Trophoblast cell (in vitro differentiated cells and primary cell): ENCODE data around the gene SH2D2A.

Source experiments
- DNase-seq, 2 donors: peaks; one replicate each; pipeline ENCODE4 v3.0.0-alpha.2; 2016
- H2AFZ ChIP-seq: 2 replicates; pipeline ENCODE4 v1.6.1; 2013; ENCODE audit warnings: low read length, moderate library complexity, mild to moderate bottlenecking; ENCODE audit not compliant: insufficient read depth, poor library complexity
- H2AK5ac ChIP-seq: 2 replicates; pipeline ENCODE4 v1.6.1; 2013; ENCODE audit warnings: mild to moderate bottlenecking, low read length
- H2BK120ac ChIP-seq: 2 replicates; pipeline ENCODE4 v1.6.1; 2013; ENCODE audit warnings: low read length, mild to moderate bottlenecking, moderate library complexity; ENCODE audit not compliant: insufficient read depth, poor library complexity
- H2BK12ac ChIP-seq: 2 replicates; pipeline ENCODE4 v1.6.1; 2013; ENCODE audit warnings: mild to moderate bottlenecking, low read length, moderate library complexity
- H2BK5ac ChIP-seq: 2 replicates; pipeline ENCODE4 v1.6.1; 2013; ENCODE audit warnings: low read length, low read depth, moderate library complexity, mild to moderate bottlenecking; ENCODE audit not compliant: poor library complexity
- H3K14ac ChIP-seq: 2 replicates; pipeline ENCODE4 v1.6.1; 2013; ENCODE audit warnings: mild to moderate bottlenecking, low read length
- H3K18ac ChIP-seq: 2 replicates; pipeline ENCODE4 v1.6.1; 2013; ENCODE audit warnings: mild to moderate bottlenecking, low read length
- H3K23ac ChIP-seq: 2 replicates; pipeline ENCODE4 v1.6.1; 2013; ENCODE audit warnings: low read length
- H3K27ac ChIP-seq: 2 replicates; pipeline ENCODE4 v1.5.1; 2013; ENCODE audit warnings: low read depth, mild to moderate bottlenecking, inconsistent platforms, low read length, moderate library complexity
- H3K27me3 ChIP-seq: 2 replicates; pipeline ENCODE4 v1.6.1; 2013; ENCODE audit warnings: inconsistent platforms, mild to moderate bottlenecking, low read length, moderate library complexity; ENCODE audit not compliant: insufficient read depth
- H3K36me3 ChIP-seq, 2 experiments: 1 replicate in 1 of 2; 2 replicates in 1 of 2; pipeline ENCODE4 v1.6.1; 2013; ENCODE audit warnings: low read length in 2 of 2, mild to moderate bottlenecking in 2 of 2, moderate library complexity in 1 of 2; ENCODE audit not compliant: insufficient read depth in 2 of 2, control insufficient read depth in 1 of 2
- H3K4ac ChIP-seq: 2 replicates; pipeline ENCODE4 v1.6.1; 2013; ENCODE audit warnings: low read depth, mild to moderate bottlenecking, low read length, moderate library complexity
- H3K4me1 ChIP-seq, 2 experiments: 1 replicate in 1 of 2; 2 replicates in 1 of 2; pipeline ENCODE4 v1.6.1; 2013; ENCODE audit warnings: low read length in 2 of 2, mild to moderate bottlenecking in 2 of 2, moderate library complexity in 1 of 2; ENCODE audit not compliant: insufficient read depth in 2 of 2, control insufficient read depth in 1 of 2
- H3K4me2 ChIP-seq: 2 replicates; pipeline ENCODE4 v1.6.1; 2013; ENCODE audit warnings: inconsistent platforms, mild to moderate bottlenecking, low read length, moderate library complexity
- H3K4me3 ChIP-seq: 2 replicates; pipeline ENCODE4 v1.5.1; 2013; ENCODE audit warnings: mild to moderate bottlenecking, low read depth, low read length, inconsistent platforms
- H3K79me1 ChIP-seq: one replicate; pipeline ENCODE4 v1.6.1; 2013; ENCODE audit warnings: low read length
- H3K79me2 ChIP-seq: 2 replicates; pipeline ENCODE4 v1.6.1; 2013; ENCODE audit warnings: low read length, mild to moderate bottlenecking; ENCODE audit not compliant: control insufficient read depth, insufficient read depth, poor library complexity
- H3K9ac ChIP-seq: 2 replicates; pipeline ENCODE4 v1.6.1; 2013; ENCODE audit warnings: mild to moderate bottlenecking, low read length
- H3K9me3 ChIP-seq: 2 replicates; pipeline ENCODE4 v1.6.1; 2013; ENCODE audit warnings: low read depth, mild to moderate bottlenecking, control low read depth, inconsistent platforms, low read length; ENCODE audit not compliant: insufficient read depth
- H4K12ac ChIP-seq: 2 replicates; pipeline ENCODE4 v1.6.1; 2013; ENCODE audit warnings: low read depth, mild to moderate bottlenecking, low read length, moderate library complexity
- H4K8ac ChIP-seq: 2 replicates; pipeline ENCODE4 v1.6.1; 2013; ENCODE audit warnings: low read depth, mild to moderate bottlenecking, low read length, moderate library complexity
- H4K91ac ChIP-seq: one replicate; pipeline ENCODE4 v1.6.1; 2013; ENCODE audit warnings: low read depth, mild to moderate bottlenecking, low read length, moderate library complexity
- WGBS: extraction: QIAGEN DNeasy Blood & Tissue Kit; methylation state at CpG from one replicate; pipeline ENCODE4 v1.1.7; 2013; ENCODE audit warnings: missing lambda C conversion rate; ENCODE audit not compliant: insufficient read length, insufficient coverage; ENCODE audit errors: extremely low coverage; 5-methylcytosine and 5-hydroxymethylcytosine counted together

SH2D2A gene

DNA sequence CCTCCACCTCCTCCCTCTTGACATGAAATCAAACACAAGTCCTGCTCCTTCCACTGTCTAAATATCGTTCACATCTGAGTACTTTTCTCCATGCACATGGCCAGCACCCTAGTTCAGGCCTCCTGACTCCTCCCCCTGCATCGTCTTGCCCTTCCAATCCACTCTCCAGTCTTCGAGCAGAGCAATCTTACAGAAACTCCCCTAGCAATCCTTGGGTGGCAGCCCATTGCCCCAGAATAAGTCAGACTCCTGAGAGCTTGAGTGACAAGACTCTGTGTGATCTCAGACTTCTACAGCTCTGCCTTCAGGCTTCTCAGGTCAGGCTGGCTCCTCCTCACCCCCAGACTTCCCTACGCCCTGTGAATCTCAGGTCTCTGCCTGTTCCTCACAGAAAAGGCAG is 5.5 kb downstream of the SH2D2A start:
- no peak overlapping the region for H3K4me2 ChIP-seq
- no peak overlapping the region for H3K18ac ChIP-seq
- H4K8ac ChIP-seq = no peak overlapping the region
- peaks cover 9 to 11% of the 10 kb centered on the region in 2 experiments for H3K4me1 ChIP-seq
- H4K91ac ChIP-seq = no peak overlapping the region
- H3K4ac ChIP-seq = no peak overlapping the region
- H2AFZ ChIP-seq = no peak overlapping the region
- peaks cover 2% of the 10 kb centered on the region for H3K27me3 ChIP-seq
- DNase-seq = no peak
- H4K12ac ChIP-seq = no peak overlapping the region
- H3K14ac ChIP-seq = no peak overlapping the region
- no peak overlapping the region for H2BK12ac ChIP-seq
- no peak overlapping the region for H3K9ac ChIP-seq
- H2BK5ac ChIP-seq = no peak overlapping the region
- H3K36me3 ChIP-seq = no peaks in the 10 kb centered on the region
- H3K23ac ChIP-seq = no peak overlapping the region
- no peak overlapping the region for H3K27ac ChIP-seq
- WGBS = no CpG with 5 or more reads among the region's 4 CpGs
- no peak overlapping the region for H2BK120ac ChIP-seq
- H2AK5ac ChIP-seq = no peak overlapping the region
- no peaks in the 10 kb centered on the region for H3K79me1 ChIP-seq
- peaks cover 2% of the 10 kb centered on the region for H3K9me3 ChIP-seq
- H3K79me2 ChIP-seq = no peaks in the 10 kb centered on the region
- H3K4me3 ChIP-seq = no peak overlapping the region

DNA sequence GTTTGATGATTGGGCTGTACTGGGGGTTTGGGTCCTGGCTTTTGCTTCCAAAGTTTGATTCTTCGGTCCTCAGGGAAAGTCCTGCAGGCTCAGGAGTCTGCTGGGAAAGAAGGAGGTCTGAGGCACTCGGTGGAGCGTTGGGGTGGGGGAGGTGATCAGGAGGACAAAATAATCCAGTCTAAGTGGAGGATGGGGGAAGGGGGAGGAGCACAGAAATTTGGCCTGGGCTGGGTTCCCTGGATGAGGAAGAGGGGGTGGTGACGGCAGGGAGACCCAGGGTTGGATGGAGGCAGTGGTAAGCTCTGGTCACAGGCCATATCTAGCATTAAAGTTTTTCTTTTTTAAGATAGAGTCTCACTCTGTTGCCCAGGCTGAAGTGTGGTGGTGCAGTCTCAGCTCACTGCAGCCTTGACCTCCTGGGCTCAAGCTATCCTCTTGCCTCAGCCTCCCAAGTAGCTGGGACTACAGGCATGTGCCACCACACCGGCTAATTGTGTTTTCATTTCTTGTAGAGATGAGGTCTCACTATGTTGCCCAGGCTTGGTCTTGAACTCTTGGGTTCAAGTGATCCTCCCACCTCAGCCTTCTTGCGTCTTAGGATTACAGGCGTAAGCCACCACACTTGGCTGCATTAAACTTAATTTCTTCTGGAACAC is 6.8 kb downstream of the SH2D2A start:
- H2AK5ac ChIP-seq = no peak overlapping the region
- no peak for DNase-seq
- H4K91ac ChIP-seq = no peak overlapping the region
- H3K79me1 ChIP-seq = no peaks in the 10 kb centered on the region
- H4K12ac ChIP-seq = no peak overlapping the region
- no peak overlapping the region for H3K9ac ChIP-seq
- H3K36me3 ChIP-seq = no peaks in the 10 kb centered on the region
- H3K23ac ChIP-seq = no peak overlapping the region
- H3K79me2 ChIP-seq = no peaks in the 10 kb centered on the region
- H3K4me3 ChIP-seq = no peak overlapping the region
- H3K14ac ChIP-seq = no peak overlapping the region
- no peak overlapping the region for H2BK120ac ChIP-seq
- H3K27ac ChIP-seq = no peak overlapping the region
- peaks cover 2% of the 10 kb centered on the region for H3K27me3 ChIP-seq
- H3K4me1 ChIP-seq = peaks cover 9% of the 10 kb centered on the region in 2 experiments
- H4K8ac ChIP-seq = no peak overlapping the region
- H3K18ac ChIP-seq = no peak overlapping the region
- H3K4ac ChIP-seq = no peak overlapping the region
- H2AFZ ChIP-seq = no peak overlapping the region
- peaks cover 2% of the 10 kb centered on the region for H3K9me3 ChIP-seq
- no peak overlapping the region for H2BK5ac ChIP-seq
- H2BK12ac ChIP-seq = no peak overlapping the region
- no CpG with 5 or more reads among the region's 7 CpGs for whole genome bisulfite sequencing
- no peak overlapping the region for H3K4me2 ChIP-seq

DNA sequence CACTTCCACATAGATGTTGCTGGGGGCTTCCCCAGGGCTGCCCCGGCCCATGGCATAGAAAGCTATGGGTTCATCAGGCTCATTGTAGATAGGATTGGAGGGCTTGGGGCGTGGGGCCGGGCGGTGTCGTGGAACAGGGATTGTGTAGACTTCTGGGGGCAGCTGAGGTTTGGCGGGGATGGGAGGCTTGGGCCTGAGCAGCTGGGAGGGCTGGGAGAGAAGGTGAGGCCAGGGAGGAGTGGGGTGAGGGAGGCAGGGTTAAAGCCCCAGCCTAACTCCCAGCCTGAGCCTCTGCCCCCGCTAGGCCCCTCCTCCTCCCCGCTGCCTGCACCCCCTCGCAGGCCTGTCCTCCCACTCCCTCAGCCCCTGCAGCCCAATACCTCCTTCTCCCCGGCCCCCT is 7.4 kb downstream of the SH2D2A start:
- Histone ChIP-seq H3K9me3 (peaks cover 2% of the 10 kb centered on the region), H3K9ac (no peak overlapping the region), H3K36me3 (no peaks in the 10 kb centered on the region), H3K23ac (no peak overlapping the region), H3K27me3 (peaks cover 2% of the 10 kb centered on the region), H3K4me3 (no peak overlapping the region), H3K27ac (no peak overlapping the region), H2BK12ac (no peak overlapping the region), H3K18ac (no peak overlapping the region), H2BK120ac (no peak overlapping the region), H3K79me2 (no peaks in the 10 kb centered on the region), H3K4me2 (no peak overlapping the region), H3K14ac (no peak overlapping the region), H3K79me1 (no peaks in the 10 kb centered on the region), H2AK5ac (no peak overlapping the region), H2BK5ac (no peak overlapping the region), H4K91ac (no peak overlapping the region), H2AFZ (no peak overlapping the region), H4K12ac (no peak overlapping the region), H3K4ac (no peak overlapping the region), H3K4me1 (peaks cover 7 to 8% of the 10 kb centered on the region in 2 experiments), H4K8ac (no peak overlapping the region)
- no CpG with 5 or more reads among the region's 10 CpGs for WGBS
- DNase-seq = no peak

DNA sequence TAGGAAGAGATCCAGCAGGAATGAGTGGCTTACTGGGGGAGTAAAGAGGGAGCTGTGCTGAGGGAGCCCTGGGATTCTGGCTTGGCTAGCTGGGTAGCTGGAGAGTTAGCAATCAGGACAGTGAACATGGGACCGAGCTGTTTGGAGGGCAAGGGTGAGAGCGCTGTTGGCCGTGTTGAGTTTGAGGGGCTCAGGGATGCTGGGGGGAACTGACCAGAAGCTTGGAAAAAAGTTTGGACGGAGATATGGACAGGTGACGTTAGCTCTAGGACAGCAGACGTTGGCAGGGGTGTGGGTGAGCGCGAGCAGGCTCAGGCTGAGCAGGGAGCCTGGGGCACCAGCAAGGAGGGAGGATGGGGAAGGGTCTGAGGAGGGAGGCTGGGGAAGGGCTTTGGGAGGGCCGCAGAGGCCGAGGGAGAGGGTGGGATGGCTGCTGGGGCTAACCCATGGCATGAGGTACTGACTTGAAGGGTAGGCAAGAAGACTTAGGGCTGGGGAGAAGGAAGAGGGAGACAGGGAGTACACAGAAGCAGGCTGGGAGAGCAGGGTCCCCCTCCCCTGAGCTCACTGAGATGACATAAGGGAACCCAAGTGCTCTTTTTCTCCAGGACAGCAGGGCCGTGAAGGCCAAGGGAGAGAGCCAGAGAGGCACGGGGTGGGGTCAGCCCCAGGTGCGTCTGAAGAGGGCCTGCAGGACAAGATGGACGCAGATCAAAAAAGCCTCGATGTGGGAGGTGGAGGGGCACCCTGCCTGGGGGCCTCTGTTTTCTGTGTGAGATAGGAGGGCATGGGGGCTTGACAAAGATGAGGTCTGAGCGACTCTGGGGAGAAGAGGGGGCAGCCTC is 8.2 kb downstream of the SH2D2A start:
- H2AFZ ChIP-seq = no peak overlapping the region
- H3K4me1 ChIP-seq = peaks cover 0 to under 1% of the 10 kb centered on the region in 2 experiments
- H3K4me3 ChIP-seq = no peak overlapping the region
- no peak overlapping the region for H2BK5ac ChIP-seq
- no peak overlapping the region for H3K18ac ChIP-seq
- no peaks in the 10 kb centered on the region for H3K79me1 ChIP-seq
- H3K23ac ChIP-seq = no peak overlapping the region
- no peaks in the 10 kb centered on the region for H3K27me3 ChIP-seq
- H3K9ac ChIP-seq = no peak overlapping the region
- no peak overlapping the region for H3K4me2 ChIP-seq
- H3K27ac ChIP-seq = no peak overlapping the region
- no CpG with 5 or more reads among the region's 16 CpGs for WGBS
- H2BK120ac ChIP-seq = no peak overlapping the region
- H3K36me3 ChIP-seq = no peaks in the 10 kb centered on the region
- no peak overlapping the region for H4K91ac ChIP-seq
- no peaks in the 10 kb centered on the region for H3K79me2 ChIP-seq
- DNase-seq = no peak
- no peak overlapping the region for H2AK5ac ChIP-seq
- H3K9me3 ChIP-seq = peaks cover 2% of the 10 kb centered on the region
- no peak overlapping the region for H2BK12ac ChIP-seq
- no peak overlapping the region for H4K12ac ChIP-seq
- no peak overlapping the region for H3K4ac ChIP-seq
- no peak overlapping the region for H4K8ac ChIP-seq
- H3K14ac ChIP-seq = no peak overlapping the region
